ENCODE results near the gene SEC24D. TPM values are rescaled to one million over a fixed set of nuclear protein-coding genes. Genes with fewer than 3 reads are reported as not detected.

Gene SEC24D
- total RNA-seq, 1 experiment from 2014 or later: 80.1 TPM

DNA sequence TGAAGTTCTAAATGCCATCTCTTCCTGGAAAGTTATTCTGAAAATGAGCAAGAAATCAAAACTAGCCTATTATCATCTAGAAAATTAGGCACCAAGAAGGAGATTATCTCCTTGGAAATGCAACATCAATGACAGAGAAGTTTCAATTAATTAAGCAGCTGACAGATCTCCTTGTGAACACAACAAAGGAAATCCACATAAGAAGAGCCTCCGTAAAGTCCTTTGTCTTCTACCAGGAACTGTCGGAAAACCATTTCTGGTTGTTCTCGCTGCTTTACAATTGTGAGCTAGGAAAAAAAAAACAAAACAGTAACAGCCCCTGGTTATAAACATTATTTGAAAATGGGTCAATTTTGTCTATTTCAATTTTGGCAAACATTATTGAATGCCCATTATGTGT lies 112.6 kb downstream of the SEC24D start:
- no peak for DNase-seq (ENCODE audit: low read depth)

DNA sequence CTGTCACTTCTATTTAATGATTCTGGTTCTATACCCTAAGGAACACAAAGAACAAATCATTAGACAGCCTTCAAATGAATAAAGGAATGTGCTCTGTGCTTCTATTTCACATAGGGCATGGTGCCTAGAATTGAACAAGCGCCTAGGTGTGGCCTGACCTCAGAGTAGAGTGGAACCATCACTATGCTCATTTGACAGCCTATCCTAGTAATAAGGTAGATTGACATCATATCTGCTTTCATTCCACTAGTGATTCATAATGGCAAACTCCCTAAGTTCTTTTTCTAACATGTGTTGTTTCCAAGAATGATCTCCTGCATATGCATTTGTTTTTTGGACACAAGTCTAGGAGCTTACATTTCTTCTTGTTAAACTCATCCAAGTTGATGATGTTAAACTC lies 114.2 kb downstream of the SEC24D start:
- DNase-seq (ENCODE audit: low read depth): no peak

DNA sequence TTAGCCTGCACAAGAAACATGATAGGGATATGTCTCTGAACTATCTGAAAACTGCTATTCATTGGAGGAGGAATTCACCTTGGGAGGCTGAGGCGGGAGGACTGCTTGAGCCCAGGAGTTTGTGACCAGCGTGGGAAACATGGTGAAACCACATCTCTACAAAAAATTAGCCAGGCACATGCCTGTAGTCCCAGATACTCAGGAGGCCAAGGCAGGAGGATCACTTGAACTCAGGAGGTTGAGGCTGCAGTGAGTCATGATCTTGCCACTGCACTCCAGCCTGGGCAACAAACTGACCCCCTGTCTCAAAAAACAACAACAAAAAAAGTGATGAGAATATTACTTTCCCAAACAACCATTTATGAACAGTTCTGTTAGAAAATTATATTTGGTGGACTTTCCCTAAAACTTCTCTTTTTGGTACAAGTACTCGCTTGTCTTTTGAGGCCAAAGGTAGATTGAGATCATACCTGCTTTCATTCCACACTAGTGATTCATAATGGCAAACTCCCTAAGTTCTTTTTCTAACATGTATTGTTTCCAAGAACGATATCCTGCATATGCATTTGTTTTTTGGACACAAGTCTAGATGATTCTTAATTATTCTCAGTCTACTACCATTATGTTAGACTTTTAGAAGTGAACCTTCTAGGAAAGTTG lies 117.3 kb downstream of the SEC24D start:
- no peak for DNase-seq (ENCODE audit: low read depth)

DNA sequence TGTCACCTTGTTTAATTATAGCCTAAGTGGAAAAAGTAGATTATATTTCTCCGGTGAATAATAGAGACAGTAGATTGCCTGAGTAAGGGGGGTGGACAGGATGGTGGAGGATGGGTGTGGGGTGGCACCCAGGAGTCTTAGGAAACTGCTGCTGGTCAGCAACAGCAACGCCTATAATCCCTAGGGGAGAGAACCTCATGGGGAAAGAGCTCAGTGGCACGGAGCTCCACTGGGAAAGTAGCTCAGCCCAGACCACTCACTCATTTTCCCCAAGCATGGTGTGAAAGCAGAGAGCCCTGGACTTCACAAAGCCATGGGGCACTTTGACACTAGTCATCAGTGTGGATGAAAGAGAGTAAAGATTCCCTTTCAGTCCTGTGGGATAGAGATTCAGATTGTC lies 119.6 kb downstream of the SEC24D start:
- no peak for DNase-seq (ENCODE audit: low read depth)

DNA sequence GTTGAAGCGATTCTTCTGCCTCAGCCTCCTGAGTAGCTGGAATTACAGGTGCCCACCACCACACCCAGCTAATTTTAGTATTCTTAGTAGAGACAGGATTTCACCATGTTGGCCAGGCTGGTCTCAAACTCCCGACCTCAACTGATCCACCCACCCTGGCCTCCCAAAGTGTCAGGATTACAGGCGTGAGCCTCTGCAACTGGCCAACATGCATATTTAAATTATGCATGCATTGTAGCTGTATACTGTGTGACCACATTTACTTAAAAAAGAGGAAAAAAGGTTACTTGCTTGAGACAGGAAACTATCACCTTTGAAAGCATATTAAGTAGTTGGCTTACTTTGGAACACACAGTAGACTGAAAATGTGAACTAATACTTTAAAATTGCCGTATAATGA lies 121.2 kb downstream of the SEC24D start:
- no peak for DNase-seq (ENCODE audit: low read depth)

DNA sequence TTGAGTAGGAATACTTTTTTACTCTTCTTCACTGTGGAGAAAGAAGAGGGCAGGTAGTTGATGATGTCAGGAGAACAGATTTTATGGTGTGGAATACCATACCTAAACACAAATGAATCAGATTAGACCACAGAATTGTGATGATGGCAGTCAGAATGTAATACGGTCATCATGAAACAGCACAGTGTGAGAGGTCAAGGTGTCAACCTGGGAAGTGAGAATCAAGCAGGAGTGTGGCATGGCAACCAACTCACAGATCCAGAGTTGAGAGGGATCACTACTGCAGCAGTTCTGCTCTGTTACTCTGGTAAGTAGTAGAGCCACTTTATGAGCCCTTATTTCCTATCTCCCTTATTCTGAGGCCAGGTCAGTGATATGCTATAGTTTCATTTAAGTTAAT lies 123.1 kb downstream of the SEC24D start:
- DNase-seq (ENCODE audit: low read depth): peak; percentile 29

DNA sequence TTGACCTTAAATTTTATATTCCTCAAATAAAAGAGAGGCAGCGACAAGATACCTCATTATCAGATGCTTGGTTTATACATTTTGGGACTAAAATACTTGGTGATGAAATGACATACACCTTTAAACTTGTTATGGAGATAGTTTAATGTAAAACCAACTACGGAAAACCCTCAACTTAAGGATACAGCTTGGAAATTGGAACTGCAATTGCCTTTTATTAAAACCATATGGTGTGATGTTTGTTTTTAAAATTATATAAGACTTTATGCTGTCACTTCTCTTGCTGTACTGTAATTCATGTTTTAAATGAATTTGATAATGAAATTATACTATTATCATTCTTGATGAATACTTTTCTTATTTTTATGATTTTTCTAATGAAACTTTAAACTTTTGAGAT lies 124.9 kb downstream of the SEC24D start:
- DNase-seq (ENCODE audit: low read depth): no peak

DNA sequence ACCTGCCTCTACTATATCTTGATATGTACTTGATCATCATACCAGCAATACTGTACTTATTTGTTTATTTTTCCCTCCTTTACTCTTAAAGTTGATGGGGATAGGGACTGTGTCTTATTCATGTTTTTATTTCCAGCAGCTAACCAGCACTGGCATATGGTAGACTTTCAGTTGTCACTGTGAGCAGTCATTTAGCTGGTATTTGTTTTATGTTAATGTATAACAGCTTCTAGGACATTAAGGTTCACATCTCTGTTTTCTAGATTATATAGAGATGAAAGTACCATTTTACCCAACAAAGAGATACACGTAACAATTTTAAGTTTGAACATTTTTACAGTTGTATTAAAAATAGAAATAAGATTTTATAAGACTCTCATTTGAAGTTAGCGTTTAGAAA lies 132.8 kb downstream of the SEC24D start:
- no peak for DNase-seq (ENCODE audit: low read depth)

DNA sequence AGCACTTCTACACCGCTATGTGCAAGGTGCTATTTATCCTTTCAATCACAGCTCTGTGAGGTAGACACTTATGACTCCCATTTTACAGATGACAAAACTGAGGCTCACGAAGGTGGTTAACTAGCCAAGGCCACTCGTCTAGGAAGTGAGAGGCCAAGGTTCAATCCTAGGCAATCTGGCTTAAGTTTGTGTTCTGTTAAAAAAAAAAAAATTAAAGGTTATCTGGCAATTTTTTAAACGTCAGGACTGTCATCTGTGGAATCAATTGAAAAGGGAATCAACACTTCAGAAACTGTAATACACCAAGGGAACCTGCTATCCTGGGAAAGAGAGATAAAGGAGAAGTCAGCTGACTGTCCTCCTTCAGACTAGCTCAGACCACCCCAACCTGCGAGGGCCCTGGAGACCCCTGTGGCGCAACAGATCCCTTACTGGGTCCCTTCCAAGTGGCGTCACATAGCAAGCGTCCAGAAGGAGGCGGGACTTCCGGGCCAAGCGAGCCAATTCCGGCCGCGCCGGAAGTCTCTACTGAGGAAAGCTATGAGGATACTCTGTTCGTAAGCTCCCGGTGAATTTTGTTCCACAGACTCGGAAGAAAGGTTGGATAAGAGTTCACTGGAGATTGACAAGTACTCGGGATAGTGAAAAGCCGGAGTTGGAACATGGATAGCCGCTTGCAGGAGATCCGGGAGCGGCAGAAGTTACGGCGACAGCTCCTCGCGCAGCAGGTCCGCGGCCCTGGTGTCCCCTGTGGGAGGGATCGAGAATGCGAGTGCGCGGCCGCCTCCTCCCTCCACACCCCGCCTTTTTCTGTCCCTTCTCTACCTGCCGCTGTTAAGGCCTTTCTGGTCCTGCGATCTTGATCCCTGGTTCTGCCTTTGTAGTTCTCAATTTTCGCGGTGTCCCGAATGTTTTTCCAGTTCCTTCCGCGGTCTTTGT lies 150.8 kb downstream of the SEC24D start, which contains the start of gene METTL14:
METTL14 (plus strand) TSS at position 520 of the 939 bp plus-strand sequence; CDS start at position 663, 143 bp downstream.
- DNase-seq (ENCODE audit: low read depth): peak; percentile 89

DNA sequence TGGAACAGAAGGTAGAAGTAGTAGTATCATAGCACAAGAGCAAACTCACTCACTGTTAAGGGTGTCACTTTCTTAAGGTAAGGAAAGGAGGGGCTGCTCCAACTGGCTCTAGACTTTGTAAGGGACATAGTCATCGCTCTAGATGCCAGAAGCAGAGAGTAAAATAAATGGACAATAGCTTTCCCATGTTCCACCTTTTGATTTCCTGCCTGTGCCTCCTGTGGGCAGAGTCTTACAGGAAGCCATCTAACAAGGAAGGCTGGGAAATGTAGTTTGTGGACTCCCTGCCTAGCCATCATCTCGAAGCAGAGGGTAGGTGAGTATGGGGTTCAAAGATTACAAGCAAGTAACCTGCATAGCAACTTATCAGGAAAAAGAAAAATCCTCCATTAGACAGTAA lies 152.4 kb downstream of the SEC24D start:
- DNase-seq (ENCODE audit: low read depth): peak; percentile 23

DNA sequence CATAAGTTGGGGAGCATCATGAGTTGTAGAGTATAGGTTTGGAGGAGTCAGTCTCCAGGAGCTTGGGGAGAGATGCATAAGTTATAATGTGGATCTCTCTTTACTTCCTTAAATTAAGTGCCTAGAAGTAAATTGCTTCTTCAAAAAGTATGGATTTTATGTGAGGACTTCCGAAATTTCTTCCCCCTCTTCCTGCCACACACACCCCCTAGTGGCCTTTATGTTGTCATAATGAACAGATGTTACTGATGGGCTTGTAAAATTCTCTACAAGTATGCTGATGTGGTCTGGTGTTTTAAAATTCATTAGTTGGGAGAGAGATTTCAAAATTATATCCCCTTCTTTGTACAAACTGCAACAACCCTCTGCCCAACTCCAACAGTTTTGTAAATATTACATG lies 153.0 kb downstream of the SEC24D start:
- DNase-seq (ENCODE audit: low read depth): peak; percentile 40

DNA sequence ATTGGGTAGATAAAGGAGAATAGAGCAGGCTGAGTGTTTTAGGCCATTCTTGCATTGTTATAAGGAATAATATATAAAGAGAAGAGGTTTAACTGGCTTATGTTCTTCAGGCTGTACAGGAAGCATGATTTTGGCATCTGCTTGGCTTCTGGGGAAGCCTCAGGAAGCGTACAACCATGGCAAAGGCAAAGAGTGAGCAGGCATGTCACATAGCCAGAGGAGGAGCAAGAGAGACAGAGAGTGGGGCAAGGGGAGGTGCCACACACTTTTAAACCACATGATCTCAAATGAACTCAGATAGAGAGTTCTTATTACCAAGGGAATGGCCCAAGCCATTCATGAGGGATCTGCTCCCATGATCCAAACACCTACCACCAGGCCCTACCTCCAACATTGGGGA lies 155.1 kb downstream of the SEC24D start:
- peak; percentile 12 for DNase-seq (ENCODE audit: low read depth)

DNA sequence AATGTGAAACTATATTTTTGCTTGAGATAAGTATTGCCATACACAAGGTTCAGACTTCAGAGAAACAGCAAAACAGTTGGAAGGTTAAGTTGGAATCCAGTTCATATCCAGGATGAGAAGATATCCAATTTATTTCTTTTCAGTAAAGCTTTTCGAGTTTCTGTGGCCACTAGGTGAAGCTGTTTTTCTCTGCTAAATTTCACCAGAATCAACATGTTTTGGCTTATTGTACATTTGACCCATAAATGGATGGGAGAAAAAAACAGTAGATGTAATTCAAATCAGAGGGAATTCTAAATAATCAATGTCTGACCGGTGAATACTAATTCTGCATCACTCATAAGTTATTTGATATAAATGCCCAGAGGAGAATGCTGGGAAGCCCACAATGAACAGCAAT lies 159.8 kb downstream of the SEC24D start:
- no peak for DNase-seq (ENCODE audit: low read depth)

Other genes with a start within 250 kb of the SEC24D start
- 21.9 and 47.6 TPM in 2 replicates for gene METTL14, start 150.7 kb downstream of the SEC24D start, total RNA-seq (2014; rRNA removed)
- 35.2 and 69.7 TPM in 2 replicates for gene SYNPO2, start 52.7 kb upstream of the SEC24D start, total RNA-seq (2014; rRNA removed)

Measured in LHCN-M2 (cell line).